Measurements from ENCODE around the gene P2RX5. TPM values are rescaled to one million over a fixed set of nuclear protein-coding genes. Genes with fewer than 3 reads are reported as not detected.

The P2RX5 gene
- 38.0 TPM for polyA plus RNA-seq (2013)

GRCh38 chr17:3695723-3696411, at the start of gene P2RX5:
P2RX5 (minus strand) TSS chr17:3696155; CDS start chr17:3696005, 150 bp downstream.
- peaks cover 0 to 23% (median 4%) of the 10 kb centered on the region in 5 experiments for H3K27me3 ChIP-seq (replicated peaks in 2 of 5; ENCODE audit: control insufficient read depth in 4 of 5, insufficient read depth in 5 of 5, low read length in 4 of 5)
- H3K36me3 ChIP-seq (ENCODE audit: control insufficient read depth in 4 of 4, insufficient read depth in 4 of 4, low read length in 3 of 4), result peaks cover 0 to under 1% (median 0%) of the 10 kb centered on the region in 4 experiments
- ChIA-PET POLR2A (no interaction called here), CTCF (interaction anchor here (0.9 to 1.1 kb wide), 2 partner anchors 39 to 131 kb away, joined by 3 to 4 read pairs; no protein-coding TSS in a partner anchor)
- H3K4me3 ChIP-seq (ENCODE audit: control insufficient read depth in 1 of 7, extremely low read depth in 1 of 7, insufficient read depth in 4 of 7, low read depth in 2 of 7, low read length in 6 of 7), result peak within 1 kb of the TSS; percentile 9 to 83 (median 65)
- WGBS (ENCODE audit: insufficient coverage), result under 1% methylated on average over 24 of the region's 65 CpGs
- peaks cover 0 to 5% (median 0%) of the 10 kb centered on the region in 5 experiments for H3K9me3 ChIP-seq (ENCODE audit: control extremely low read depth in 1 of 5, control insufficient read depth in 4 of 5, insufficient read depth in 2 of 5, low read depth in 1 of 5, low read length in 4 of 5)
- peak in 2 of 3 donors; percentile 50 to 68 for DNase-seq
- H3K27ac ChIP-seq (ENCODE audit: insufficient read depth in 1 of 2, low read depth in 1 of 2, low read length in 2 of 2, poor library complexity in 1 of 2, severe bottlenecking in 2 of 2), result no peak within 1 kb of the TSS
- peaks cover 0 to 24% (median 17%) of the 10 kb centered on the region in 4 experiments for H3K4me1 ChIP-seq (ENCODE audit: control extremely low read depth in 1 of 4, control insufficient read depth in 4 of 4, insufficient read depth in 4 of 4, low read length in 3 of 4)

- Histone ChIP-seq H3K4me1 (ENCODE audit: control extremely low read depth in 1 of 4, control insufficient read depth in 4 of 4, insufficient read depth in 4 of 4, low read length in 3 of 4) (peaks cover 0 to 5% (median 2%) of the 10 kb centered on the region in 4 experiments), H3K4me3 (ENCODE audit: control insufficient read depth in 1 of 7, extremely low read depth in 1 of 7, insufficient read depth in 4 of 7, low read depth in 2 of 7, low read length in 6 of 7) (no peak overlapping the region), H3K9me3 (ENCODE audit: control extremely low read depth in 1 of 5, control insufficient read depth in 4 of 5, insufficient read depth in 2 of 5, low read depth in 1 of 5, low read length in 4 of 5) (no peaks in the 10 kb centered on the region), H3K27ac (ENCODE audit: insufficient read depth in 1 of 2, low read depth in 1 of 2, low read length in 2 of 2, poor library complexity in 1 of 2, severe bottlenecking in 2 of 2) (no peak overlapping the region), H3K36me3 (ENCODE audit: control insufficient read depth in 4 of 4, insufficient read depth in 4 of 4, low read length in 3 of 4) (no peaks in the 10 kb centered on the region), H3K27me3 (replicated peaks in 2 of 5; ENCODE audit: control insufficient read depth in 4 of 5, insufficient read depth in 5 of 5, low read length in 4 of 5) (no peaks in the 10 kb centered on the region)
- CTCF ChIA-PET, result no interaction called here
- no peak for DNase-seq
- POLR2A ChIA-PET, result no interaction called here
- 100% methylated on average over 6 of the region's 10 CpGs for WGBS (ENCODE audit: insufficient coverage)
Observed at GRCh38 chr17:3745071-3745470, 49.1 kb upstream of the P2RX5 start.

GRCh38 chr17:3744014-3744413, 48.1 kb upstream of the P2RX5 start:
- H3K4me1 ChIP-seq (ENCODE audit: control extremely low read depth in 1 of 4, control insufficient read depth in 4 of 4, insufficient read depth in 4 of 4, low read length in 3 of 4), result peaks cover 0 to 8% (median 3%) of the 10 kb centered on the region in 4 experiments
- WGBS (ENCODE audit: insufficient coverage), result 100% methylated on average over 1 of the region's 3 CpGs
- no peaks in the 10 kb centered on the region for H3K36me3 ChIP-seq (ENCODE audit: control insufficient read depth in 4 of 4, insufficient read depth in 4 of 4, low read length in 3 of 4)
- no peaks in the 10 kb centered on the region for H3K9me3 ChIP-seq (ENCODE audit: control extremely low read depth in 1 of 5, control insufficient read depth in 4 of 5, insufficient read depth in 2 of 5, low read depth in 1 of 5, low read length in 4 of 5)
- no peaks in the 10 kb centered on the region for H3K27me3 ChIP-seq (replicated peaks in 2 of 5; ENCODE audit: control insufficient read depth in 4 of 5, insufficient read depth in 5 of 5, low read length in 4 of 5)
- no peak overlapping the region for H3K27ac ChIP-seq (ENCODE audit: insufficient read depth in 1 of 2, low read depth in 1 of 2, low read length in 2 of 2, poor library complexity in 1 of 2, severe bottlenecking in 2 of 2)
- DNase-seq, result no peak
- ChIA-PET CTCF (interaction anchor here (0.7 kb wide), 1 partner anchor 114 kb away, joined by 3 read pairs; no protein-coding TSS in a partner anchor), POLR2A (no interaction called here)
- H3K4me3 ChIP-seq (ENCODE audit: control insufficient read depth in 1 of 7, extremely low read depth in 1 of 7, insufficient read depth in 4 of 7, low read depth in 2 of 7, low read length in 6 of 7), result no peak overlapping the region

GRCh38 chr17:3740611-3741073, 44.7 kb upstream of the P2RX5 start:
- Histone ChIP-seq H3K4me3 (ENCODE audit: control insufficient read depth in 1 of 7, extremely low read depth in 1 of 7, insufficient read depth in 4 of 7, low read depth in 2 of 7, low read length in 6 of 7) (peak overlapping the region in 1 of 7 experiments; percentile 11), H3K4me1 (ENCODE audit: control extremely low read depth in 1 of 4, control insufficient read depth in 4 of 4, insufficient read depth in 4 of 4, low read length in 3 of 4) (peaks cover 0 to 11% (median 9%) of the 10 kb centered on the region in 4 experiments), H3K9me3 (ENCODE audit: control extremely low read depth in 1 of 5, control insufficient read depth in 4 of 5, insufficient read depth in 2 of 5, low read depth in 1 of 5, low read length in 4 of 5) (no peaks in the 10 kb centered on the region), H3K36me3 (ENCODE audit: control insufficient read depth in 4 of 4, insufficient read depth in 4 of 4, low read length in 3 of 4) (no peaks in the 10 kb centered on the region), H3K27me3 (replicated peaks in 2 of 5; ENCODE audit: control insufficient read depth in 4 of 5, insufficient read depth in 5 of 5, low read length in 4 of 5) (no peaks in the 10 kb centered on the region), H3K27ac (ENCODE audit: insufficient read depth in 1 of 2, low read depth in 1 of 2, low read length in 2 of 2, poor library complexity in 1 of 2, severe bottlenecking in 2 of 2) (no peak overlapping the region)
- WGBS (ENCODE audit: insufficient coverage), result 40% methylated on average over 7 of the region's 14 CpGs
- ChIA-PET CTCF (interaction anchor here (0.6 to 8.0 kb wide), 9 partner anchors 10 to 345 kb away, joined by 3 to 267 read pairs (median 4); no protein-coding TSS in a partner anchor), POLR2A (no interaction called here)
- DNase-seq, result peak; percentile 67 to 84 (median 81)

GRCh38 chr17:3739422-3740124, 43.6 kb upstream of the P2RX5 start:
- WGBS (ENCODE audit: insufficient coverage), result 96% methylated on average over 14 of the region's 16 CpGs
- ChIA-PET CTCF (interaction anchor here (0.6 to 8.0 kb wide), 15 partner anchors 10 to 105 kb away, joined by 3 to 267 read pairs (median 10); no protein-coding TSS in a partner anchor), POLR2A (interaction anchor here (1.0 to 1.6 kb wide), 2 partner anchors 15 to 22 kb away, joined by 3 to 4 read pairs; no protein-coding TSS in a partner anchor)
- Histone ChIP-seq H3K27ac (ENCODE audit: insufficient read depth in 1 of 2, low read depth in 1 of 2, low read length in 2 of 2, poor library complexity in 1 of 2, severe bottlenecking in 2 of 2) (no peak overlapping the region), H3K9me3 (ENCODE audit: control extremely low read depth in 1 of 5, control insufficient read depth in 4 of 5, insufficient read depth in 2 of 5, low read depth in 1 of 5, low read length in 4 of 5) (no peaks in the 10 kb centered on the region), H3K4me1 (ENCODE audit: control extremely low read depth in 1 of 4, control insufficient read depth in 4 of 4, insufficient read depth in 4 of 4, low read length in 3 of 4) (peaks cover 0 to 11% (median 9%) of the 10 kb centered on the region in 4 experiments), H3K36me3 (ENCODE audit: control insufficient read depth in 4 of 4, insufficient read depth in 4 of 4, low read length in 3 of 4) (no peaks in the 10 kb centered on the region), H3K4me3 (ENCODE audit: control insufficient read depth in 1 of 7, extremely low read depth in 1 of 7, insufficient read depth in 4 of 7, low read depth in 2 of 7, low read length in 6 of 7) (no peak overlapping the region), H3K27me3 (replicated peaks in 2 of 5; ENCODE audit: control insufficient read depth in 4 of 5, insufficient read depth in 5 of 5, low read length in 4 of 5) (no peaks in the 10 kb centered on the region)
- DNase-seq, result no peak

- DNase-seq, result no peak
- Histone ChIP-seq H3K9me3 (ENCODE audit: control extremely low read depth in 1 of 5, control insufficient read depth in 4 of 5, insufficient read depth in 2 of 5, low read depth in 1 of 5, low read length in 4 of 5) (no peaks in the 10 kb centered on the region), H3K36me3 (ENCODE audit: control insufficient read depth in 4 of 4, insufficient read depth in 4 of 4, low read length in 3 of 4) (no peaks in the 10 kb centered on the region), H3K4me1 (ENCODE audit: control extremely low read depth in 1 of 4, control insufficient read depth in 4 of 4, insufficient read depth in 4 of 4, low read length in 3 of 4) (peaks cover 0 to 11% (median 9%) of the 10 kb centered on the region in 4 experiments), H3K27ac (ENCODE audit: insufficient read depth in 1 of 2, low read depth in 1 of 2, low read length in 2 of 2, poor library complexity in 1 of 2, severe bottlenecking in 2 of 2) (no peak overlapping the region), H3K4me3 (ENCODE audit: control insufficient read depth in 1 of 7, extremely low read depth in 1 of 7, insufficient read depth in 4 of 7, low read depth in 2 of 7, low read length in 6 of 7) (no peak overlapping the region), H3K27me3 (replicated peaks in 2 of 5; ENCODE audit: control insufficient read depth in 4 of 5, insufficient read depth in 5 of 5, low read length in 4 of 5) (no peaks in the 10 kb centered on the region)
- POLR2A ChIA-PET, result interaction anchor here (1.0 to 1.6 kb wide), 3 partner anchors 16 to 87 kb away, joined by 3 to 4 read pairs (median 4); no protein-coding TSS in a partner anchor
- CTCF ChIA-PET, result interaction anchor here (0.8 to 8.0 kb wide), 26 partner anchors 9 to 336 kb away, joined by 3 to 267 read pairs (median 8); partner anchors contain the start of genes HASPIN, ITGAE and NCBP3
- WGBS (ENCODE audit: insufficient coverage), result 94% methylated on average over 14 of the region's 16 CpGs
Observed at GRCh38 chr17:3738562-3739295, 42.8 kb upstream of the P2RX5 start.

Data from common myeloid progenitor, CD34-positive (primary cell).